Activated CD8-positive, alpha-beta T cell treated with anti-CD3 and anti-CD28 coated beads, Interleukin-2, amount 10 ng/mL, durations not matched to agents 7 days and 5 days (primary cell): ENCODE results near the gene CC2D2A. TPM values are rescaled to one million over a fixed set of nuclear protein-coding genes. Genes with fewer than 3 reads are reported as not detected.

Source experiments
- ATAC-seq: fragments of 150-1000 bp; cut with Tn5 transposase; one replicate; pipeline ENCODE4 v1.10.0; 2021; ENCODE audit warnings: moderate library complexity
- CTCF ChIA-PET: fragments of 350-600 bp; sonication (Branson Sonifier 250); formaldehyde crosslinking; loops from one replicate; lab custom pipeline; 2021; ENCODE audit warnings: antibody characterized with exemption; lab: Charles Lee
- POLR2A ChIA-PET: fragments of 350-600 bp; sonication (Branson Sonifier 250); formaldehyde crosslinking; loops from one replicate; lab custom pipeline; 2021; ENCODE audit warnings: antibody characterized with exemption; lab: Charles Lee
- DNase-seq: peaks from one replicate; pipeline ENCODE4 v3.0.0-alpha.2; 2020
- H3K27ac Mint-ChIP-seq: one replicate; pipeline ENCODE4 v1.8.0; 2021; ENCODE audit warnings: mild to moderate bottlenecking, mixed read lengths
- H3K27me3 Mint-ChIP-seq: one replicate; pipeline ENCODE4 v1.8.0; 2021; ENCODE audit warnings: low read depth, mixed read lengths
- H3K36me3 Mint-ChIP-seq: one replicate; pipeline ENCODE4 v1.8.0; 2021; ENCODE audit warnings: low read depth, mixed read lengths
- H3K4me1 Mint-ChIP-seq: one replicate; pipeline ENCODE4 v1.8.0; 2021; ENCODE audit warnings: low read depth, mixed read lengths
- H3K4me3 Mint-ChIP-seq: one replicate; pipeline ENCODE4 v1.8.0; 2021; ENCODE audit warnings: mild to moderate bottlenecking, mixed read lengths
- H3K9me3 Mint-ChIP-seq: one replicate; pipeline ENCODE4 v1.8.0; 2022; ENCODE audit warnings: mixed read lengths; ENCODE audit not compliant: insufficient read depth
- total RNA-seq, 2 experiments: library from RNA; stranded (reverse); gene quantifications; one replicate each; pipeline ENCODE4 v1.2.3, GENCODE V29; 2021

CC2D2A gene
- not detected for total RNA-seq

- Mint-ChIP-seq H3K9me3 (no peaks in the 10 kb centered on the region), H3K36me3 (no peaks in the 10 kb centered on the region), H3K4me3 (no peak within 1 kb of the TSS), H3K4me1 (peaks cover 10% of the 10 kb centered on the region), H3K27ac (no peak within 1 kb of the TSS), H3K27me3 (peaks cover 4% of the 10 kb centered on the region)
- ChIA-PET CTCF (interaction anchor here (0.9 to 2.8 kb wide), 5 partner anchors 8 to 414 kb away, joined by 3 to 32 read pairs (median 3); no protein-coding TSS in a partner anchor), POLR2A (no interaction called here)
- DNase-seq (no peak), ATAC-seq (no peak)
Observed at GRCh38 chr4:15469402-15470127, at the start of gene CC2D2A. CC2D2A (plus strand) TSS chr4:15469882; CDS start chr4:15475933, 6,051 bp downstream.

GRCh38 chr4:15420642-15421041 lies 49.0 kb upstream of the CC2D2A start:
- CTCF ChIA-PET, result no interaction called here
- H3K36me3 Mint-ChIP-seq, result no peaks in the 10 kb centered on the region
- POLR2A ChIA-PET, result interaction anchor here (0.6 kb wide), 1 partner anchor 22 kb away, joined by 3 read pairs; no protein-coding TSS in a partner anchor

GRCh38 chr4:15423285-15423711 lies 46.4 kb upstream of the CC2D2A start:
- Mint-ChIP-seq H3K27me3 (peaks cover 2% of the 10 kb centered on the region), H3K27ac (no peak overlapping the region), H3K36me3 (no peaks in the 10 kb centered on the region), H3K4me1 (peaks cover 5% of the 10 kb centered on the region), H3K9me3 (no peaks in the 10 kb centered on the region), H3K4me3 (no peak overlapping the region)
- ATAC-seq (no peak), DNase-seq (no peak)
- ChIA-PET CTCF (no interaction called here), POLR2A (no interaction called here)

More at GRCh38 chr4:15420642-15421041, 49.0 kb upstream of the CC2D2A start:
- Mint-ChIP-seq H3K9me3 (no peaks in the 10 kb centered on the region), H3K4me3 (no peak overlapping the region), H3K27me3 (peaks cover 2% of the 10 kb centered on the region), H3K27ac (no peak overlapping the region), H3K4me1 (peaks cover 5% of the 10 kb centered on the region)
- ATAC-seq (no peak), DNase-seq (no peak)

- Mint-ChIP-seq H3K4me3 (no peak overlapping the region), H3K36me3 (no peaks in the 10 kb centered on the region), H3K4me1 (peaks cover 5% of the 10 kb centered on the region), H3K9me3 (no peaks in the 10 kb centered on the region), H3K27me3 (peaks cover 2% of the 10 kb centered on the region), H3K27ac (no peak overlapping the region)
- DNase-seq, result no peak
- ATAC-seq, result no peak
- ChIA-PET CTCF (interaction anchor here (0.6 to 1.5 kb wide), 3 partner anchors 12 to 56 kb away, joined by 3 read pairs; no protein-coding TSS in a partner anchor), POLR2A (no interaction called here)
Observed at GRCh38 chr4:15425520-15425919, 44.2 kb upstream of the CC2D2A start.

GRCh38 chr4:15427161-15427560 lies 42.5 kb upstream of the CC2D2A start:
- Mint-ChIP-seq H3K36me3 (no peaks in the 10 kb centered on the region), H3K27me3 (no peaks in the 10 kb centered on the region), H3K27ac (no peak overlapping the region), H3K4me1 (peaks cover 5% of the 10 kb centered on the region), H3K9me3 (no peaks in the 10 kb centered on the region), H3K4me3 (no peak overlapping the region)
- ChIA-PET POLR2A (no interaction called here), CTCF (interaction anchor here (0.7 to 2.1 kb wide), 2 partner anchors 30 kb away, joined by 3 to 6 read pairs; no protein-coding TSS in a partner anchor)
- ATAC-seq (no peak), DNase-seq (no peak)

- CTCF ChIA-PET, result interaction anchor here (0.6 to 2.1 kb wide), 4 partner anchors 28 to 149 kb away, joined by 3 to 6 read pairs (median 3); no protein-coding TSS in a partner anchor
- peaks cover 5% of the 10 kb centered on the region for H3K4me1 Mint-ChIP-seq
Observed at GRCh38 chr4:15427701-15428100, 42.0 kb upstream of the CC2D2A start, which contains the start of gene C1QTNF7. C1QTNF7 (plus strand) TSS chr4:15428033; CDS start chr4:15435744, 7,711 bp downstream.

GRCh38 chr4:15428611-15429010 lies 41.1 kb upstream of the CC2D2A start:
- Mint-ChIP-seq H3K27ac (no peak overlapping the region), H3K4me3 (no peak overlapping the region)
- CTCF ChIA-PET, result no interaction called here

More at GRCh38 chr4:15427701-15428100, 42.0 kb upstream of the CC2D2A start, which contains the start of gene C1QTNF7:
- ATAC-seq (no peak), DNase-seq (no peak)
- POLR2A ChIA-PET, result no interaction called here
- Mint-ChIP-seq H3K4me3 (no peak within 1 kb of the TSS), H3K9me3 (no peaks in the 10 kb centered on the region), H3K27ac (no peak within 1 kb of the TSS), H3K27me3 (no peaks in the 10 kb centered on the region), H3K36me3 (no peaks in the 10 kb centered on the region)

GRCh38 chr4:15434091-15434490 lies 35.6 kb upstream of the CC2D2A start:
- H3K27me3 Mint-ChIP-seq, result no peaks in the 10 kb centered on the region
- DNase-seq, result no peak
- ATAC-seq, result no peak
- ChIA-PET POLR2A (no interaction called here), CTCF (no interaction called here)
- no peaks in the 10 kb centered on the region for H3K4me1 Mint-ChIP-seq
- H3K36me3 Mint-ChIP-seq, result no peaks in the 10 kb centered on the region
- H3K9me3 Mint-ChIP-seq, result no peaks in the 10 kb centered on the region
- H3K4me3 Mint-ChIP-seq, result no peak overlapping the region
- no peak overlapping the region for H3K27ac Mint-ChIP-seq

More at GRCh38 chr4:15428611-15429010, 41.1 kb upstream of the CC2D2A start:
- H3K9me3 Mint-ChIP-seq, result no peaks in the 10 kb centered on the region
- POLR2A ChIA-PET, result no interaction called here
- no peak for DNase-seq
- no peak for ATAC-seq
- peaks cover 5% of the 10 kb centered on the region for H3K4me1 Mint-ChIP-seq
- H3K36me3 Mint-ChIP-seq, result no peaks in the 10 kb centered on the region
- H3K27me3 Mint-ChIP-seq, result no peaks in the 10 kb centered on the region

- Mint-ChIP-seq H3K36me3 (no peaks in the 10 kb centered on the region), H3K4me3 (no peak overlapping the region), H3K9me3 (no peaks in the 10 kb centered on the region), H3K27ac (no peak overlapping the region), H3K27me3 (no peaks in the 10 kb centered on the region), H3K4me1 (no peaks in the 10 kb centered on the region)
- ChIA-PET POLR2A (no interaction called here), CTCF (no interaction called here)
- DNase-seq (no peak), ATAC-seq (no peak)
Observed at GRCh38 chr4:15434676-15435075, 35.0 kb upstream of the CC2D2A start.

- no peaks in the 10 kb centered on the region for H3K27me3 Mint-ChIP-seq
- ChIA-PET POLR2A (no interaction called here), CTCF (interaction anchor here (1.1 to 1.5 kb wide), 2 partner anchors 12 to 21 kb away, joined by 3 to 4 read pairs; no protein-coding TSS in a partner anchor)
- no peaks in the 10 kb centered on the region for H3K4me1 Mint-ChIP-seq
- ATAC-seq (no peak), DNase-seq (no peak)
- no peak overlapping the region for H3K27ac Mint-ChIP-seq
- H3K4me3 Mint-ChIP-seq, result no peak overlapping the region
- H3K9me3 Mint-ChIP-seq, result no peaks in the 10 kb centered on the region
- no peaks in the 10 kb centered on the region for H3K36me3 Mint-ChIP-seq
Observed at GRCh38 chr4:15436513-15436912, 33.2 kb upstream of the CC2D2A start.

GRCh38 chr4:15438939-15439524 lies 30.6 kb upstream of the CC2D2A start:
- H3K36me3 Mint-ChIP-seq, result no peaks in the 10 kb centered on the region
- no peaks in the 10 kb centered on the region for H3K27me3 Mint-ChIP-seq
- H3K27ac Mint-ChIP-seq, result no peak overlapping the region
- ChIA-PET CTCF (no interaction called here), POLR2A (no interaction called here)
- no peaks in the 10 kb centered on the region for H3K4me1 Mint-ChIP-seq
- DNase-seq, result no peak
- H3K4me3 Mint-ChIP-seq, result no peak overlapping the region
- no peak for ATAC-seq
- no peaks in the 10 kb centered on the region for H3K9me3 Mint-ChIP-seq
